Measurements from ENCODE around the gene ANKRD13B. TPM values are rescaled to one million over a fixed set of nuclear protein-coding genes. Genes with fewer than 3 reads are reported as not detected.
A peak's percentile ranks its signal among the peaks of the same experiment; 100 is the strongest.

The ANKRD13B gene
- total and polyA plus RNA-seq, 2 donors (not counting 1 experiment from before 2014, with no cell fraction given) = 1.6 to 2.8 TPM

DNA sequence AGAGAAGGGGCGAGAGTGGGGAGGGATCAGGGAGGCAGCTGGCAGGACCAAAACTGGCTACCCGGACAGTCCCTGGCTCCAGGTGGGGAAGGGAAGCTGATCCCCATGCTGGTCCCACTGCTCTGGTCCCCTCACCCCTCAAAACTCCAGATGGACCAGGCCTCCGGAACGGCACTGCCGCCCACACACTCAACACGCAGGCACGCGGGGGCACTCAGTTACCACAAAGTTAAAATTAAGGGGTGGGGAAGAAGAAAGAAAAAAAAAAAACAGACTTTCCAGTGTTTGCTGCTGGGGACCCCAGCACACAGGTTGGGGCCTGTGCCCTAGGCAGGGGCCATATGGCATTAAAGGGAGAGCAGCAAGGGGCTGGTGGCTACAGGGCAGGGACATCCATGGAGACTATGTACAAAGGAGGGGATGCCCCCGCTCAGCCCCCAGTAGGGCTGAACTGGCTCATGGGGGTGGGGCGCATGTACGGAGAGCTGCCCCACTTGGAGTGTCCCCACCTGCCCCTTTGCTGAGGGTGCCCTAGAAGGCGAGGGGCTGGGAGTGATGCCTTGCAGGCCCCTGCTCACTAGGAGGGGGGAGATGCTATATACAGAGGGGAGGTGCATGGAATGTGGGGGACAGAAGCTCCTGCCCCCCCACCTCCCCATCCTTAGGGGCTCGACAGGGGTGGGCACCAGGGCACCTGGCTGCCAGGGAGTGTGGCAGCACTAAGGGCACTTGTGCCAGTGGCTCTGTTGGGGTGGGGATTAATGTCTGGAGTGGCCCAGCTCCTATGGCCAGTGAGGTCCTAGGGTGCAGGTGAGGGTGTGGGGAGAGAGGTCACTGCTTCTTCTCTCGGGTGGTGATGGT, 18.8 kb upstream of the ANKRD13B start:
- POLR2A ChIA-PET = interaction anchor here (0.7 to 1.0 kb wide), 2 partner anchors 43 to 305 kb away, joined by 4 to 6 read pairs; no protein-coding TSS in a partner anchor
- no peak overlapping the region for H3K27ac ChIP-seq (ENCODE audit: low read length in 2 of 2)
- no peak overlapping the region for H3K4me3 Mint-ChIP-seq

More for the DNA sequence above, 18.8 kb upstream of the ANKRD13B start:
- CTCF ChIA-PET = interaction anchor here (0.6 to 24.3 kb wide), 15 partner anchors 11 to 236 kb away, joined by 3 to 336 read pairs (median 7); partner anchors contain the start of gene ANKRD13B
- WGBS (ENCODE audit: insufficient coverage) = 98% methylated on average over 6 of the region's 14 CpGs
- Mint-ChIP-seq H3K27me3 (no peaks in the 10 kb centered on the region), H3K9me3 (ENCODE audit: insufficient read depth) (no peaks in the 10 kb centered on the region), H3K4me1 (peaks cover 23% of the 10 kb centered on the region), H3K27ac (peak overlapping the region; percentile 32)
- intact Hi-C loops (cut with micrococcal nuclease) = loop anchor here (1.0 kb wide), 1 partner anchor 204 kb away; no protein-coding TSS in a partner anchor
- H3K9ac ChIP-seq (ENCODE audit: low read length) = no peak overlapping the region
- ATAC-seq (ENCODE audit: low read depth) = no peak
- no peak for DNase-seq
- H3K27me3 ChIP-seq (replicated peaks in 1 of 4; ENCODE audit: control extremely low read depth in 1 of 4, control insufficient read depth in 3 of 4, insufficient read depth in 4 of 4, low read length in 3 of 4) = no peaks in the 10 kb centered on the region
- peaks cover 0 to 51% of the 10 kb centered on the region in 2 experiments for H3K36me3 ChIP-seq (replicated peaks in 1 of 2; ENCODE audit: control extremely low read depth in 1 of 2, control insufficient read depth in 1 of 2, extremely low read depth in 1 of 2, insufficient read depth in 2 of 2, low read length in 1 of 2)
- TF ChIP-seq EZH2 (IDR thresholded peaks at IDR 0.05; ENCODE audit: borderline replicate concordance, insufficient read depth, low read depth, low read length, poor library complexity, severe bottlenecking) = no peak
- TF ChIP-seq, protein P1, sequence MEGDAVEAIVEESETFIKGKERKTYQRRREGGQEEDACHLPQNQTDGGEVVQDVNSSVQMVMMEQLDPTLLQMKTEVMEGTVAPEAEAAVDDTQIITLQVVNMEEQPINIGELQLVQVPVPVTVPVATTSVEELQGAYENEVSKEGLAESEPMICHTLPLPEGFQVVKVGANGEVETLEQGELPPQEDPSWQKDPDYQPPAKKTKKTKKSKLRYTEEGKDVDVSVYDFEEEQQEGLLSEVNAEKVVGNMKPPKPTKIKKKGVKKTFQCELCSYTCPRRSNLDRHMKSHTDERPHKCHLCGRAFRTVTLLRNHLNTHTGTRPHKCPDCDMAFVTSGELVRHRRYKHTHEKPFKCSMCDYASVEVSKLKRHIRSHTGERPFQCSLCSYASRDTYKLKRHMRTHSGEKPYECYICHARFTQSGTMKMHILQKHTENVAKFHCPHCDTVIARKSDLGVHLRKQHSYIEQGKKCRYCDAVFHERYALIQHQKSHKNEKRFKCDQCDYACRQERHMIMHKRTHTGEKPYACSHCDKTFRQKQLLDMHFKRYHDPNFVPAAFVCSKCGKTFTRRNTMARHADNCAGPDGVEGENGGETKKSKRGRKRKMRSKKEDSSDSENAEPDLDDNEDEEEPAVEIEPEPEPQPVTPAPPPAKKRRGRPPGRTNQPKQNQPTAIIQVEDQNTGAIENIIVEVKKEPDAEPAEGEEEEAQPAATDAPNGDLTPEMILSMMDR (IDR thresholded peaks at IDR 0.05) = no peak
- peaks cover 13% of the 10 kb centered on the region for H3K79me2 ChIP-seq (ENCODE audit: control insufficient read depth, insufficient read depth, low read length)
- peaks cover 12 to 24% of the 10 kb centered on the region in 2 donors for H3K4me1 ChIP-seq (ENCODE audit: control insufficient read depth in 2 of 2, insufficient read depth in 2 of 2, low read length in 2 of 2)
- H2AFZ ChIP-seq (ENCODE audit: insufficient read depth, low read depth, low read length, poor library complexity, severe bottlenecking) = no peak overlapping the region
- peaks cover 37% of the 10 kb centered on the region for H4K20me1 ChIP-seq (ENCODE audit: control insufficient read depth, insufficient read depth, low read length, poor library complexity, severe bottlenecking)
- H3K9me3 ChIP-seq (ENCODE audit: control extremely low read depth in 1 of 3, control insufficient read depth in 2 of 3, insufficient read depth in 1 of 3, low read length in 2 of 3) = no peaks in the 10 kb centered on the region
- H3K4me2 ChIP-seq (replicated peaks; ENCODE audit: low read depth, low read length, poor library complexity, severe bottlenecking) = peak overlapping the region; percentile 37
- no peak overlapping the region for H3K4me3 ChIP-seq (ENCODE audit: control extremely low read depth in 1 of 5, extremely low read depth in 1 of 5, insufficient read depth in 1 of 5, low read depth in 2 of 5, low read length in 4 of 5)
